Measurements from ENCODE around the gene PPP6R1. TPM values are rescaled to one million over a fixed set of nuclear protein-coding genes. Genes with fewer than 3 reads are reported as not detected.
"Not testable (repeated sequence)": the region's sequence is repeated elsewhere in the genome, so short reads cannot be mapped to it uniquely, and the experiment has no call there.

The PPP6R1 gene
- total RNA-seq, 1 donor from 2014 or later = 39.8 TPM

DNA sequence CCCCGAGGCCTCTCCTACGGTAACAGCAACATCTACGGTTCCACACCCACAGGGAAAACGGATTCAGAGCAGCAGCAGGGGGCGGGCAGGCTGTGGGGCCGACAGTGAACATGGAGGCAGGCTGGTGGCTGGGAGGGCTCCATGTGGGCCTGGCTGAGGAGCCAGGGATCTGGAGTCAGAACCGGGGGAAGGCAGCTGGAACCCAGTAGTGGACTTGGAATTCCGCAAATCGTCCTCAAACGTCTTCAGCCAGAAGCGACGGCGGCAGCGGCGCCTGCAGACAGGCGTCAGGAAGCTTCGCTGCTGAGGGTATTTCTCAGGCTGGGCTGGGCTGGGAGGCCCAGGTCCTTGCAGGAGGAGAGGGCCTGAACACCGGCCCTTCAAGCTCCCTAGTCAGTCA, 32.0 kb downstream of the PPP6R1 start:
- no peaks in the 10 kb centered on the region for H3K9me3 ChIP-seq (replicated peaks)
- DNase-seq = no peak
- H3K36me3 ChIP-seq = peaks cover 34% of the 10 kb centered on the region
- no peak for TF ChIP-seq CTCF (IDR thresholded peaks at IDR 0.05; ENCODE audit: borderline replicate concordance)
- no peak overlapping the region for H3K4me3 ChIP-seq
- intact Hi-C loops (cut with micrococcal nuclease) = no loop called here
- H3K4me1 ChIP-seq = peaks cover 24% of the 10 kb centered on the region
- no peaks in the 10 kb centered on the region for H3K27me3 ChIP-seq (ENCODE audit: low read depth)
- no peak overlapping the region for H3K27ac ChIP-seq (replicated peaks)

DNA sequence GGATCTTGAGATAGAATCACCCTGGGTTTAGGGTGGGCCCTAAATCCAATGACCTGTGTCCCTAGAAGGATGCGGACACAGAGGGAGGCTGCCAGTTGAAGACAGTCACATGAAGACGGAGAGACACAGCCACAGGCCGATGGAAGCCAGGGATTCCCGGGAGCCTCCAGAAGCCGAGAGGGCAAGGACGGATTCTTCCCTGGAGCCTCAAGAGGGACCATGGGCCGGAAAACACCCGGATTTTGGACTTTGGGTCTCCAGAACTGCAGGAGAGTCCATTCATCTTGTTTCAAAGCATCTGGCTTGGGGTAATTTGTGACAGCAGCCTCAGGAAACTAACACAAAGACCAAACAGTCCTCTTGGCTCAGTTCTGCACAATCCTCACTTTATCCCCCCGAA, 32.5 kb downstream of the PPP6R1 start:
- H3K4me3 ChIP-seq = no peak overlapping the region
- no peaks in the 10 kb centered on the region for H3K27me3 ChIP-seq (ENCODE audit: low read depth)
- peaks cover 29% of the 10 kb centered on the region for H3K36me3 ChIP-seq
- no peak for TF ChIP-seq CTCF (IDR thresholded peaks at IDR 0.05; ENCODE audit: borderline replicate concordance)
- H3K27ac ChIP-seq (replicated peaks) = no peak overlapping the region
- intact Hi-C loops (cut with micrococcal nuclease) = no loop called here
- H3K4me1 ChIP-seq = peaks cover 24% of the 10 kb centered on the region
- no peaks in the 10 kb centered on the region for H3K9me3 ChIP-seq (replicated peaks)
- DNase-seq = no peak

DNA sequence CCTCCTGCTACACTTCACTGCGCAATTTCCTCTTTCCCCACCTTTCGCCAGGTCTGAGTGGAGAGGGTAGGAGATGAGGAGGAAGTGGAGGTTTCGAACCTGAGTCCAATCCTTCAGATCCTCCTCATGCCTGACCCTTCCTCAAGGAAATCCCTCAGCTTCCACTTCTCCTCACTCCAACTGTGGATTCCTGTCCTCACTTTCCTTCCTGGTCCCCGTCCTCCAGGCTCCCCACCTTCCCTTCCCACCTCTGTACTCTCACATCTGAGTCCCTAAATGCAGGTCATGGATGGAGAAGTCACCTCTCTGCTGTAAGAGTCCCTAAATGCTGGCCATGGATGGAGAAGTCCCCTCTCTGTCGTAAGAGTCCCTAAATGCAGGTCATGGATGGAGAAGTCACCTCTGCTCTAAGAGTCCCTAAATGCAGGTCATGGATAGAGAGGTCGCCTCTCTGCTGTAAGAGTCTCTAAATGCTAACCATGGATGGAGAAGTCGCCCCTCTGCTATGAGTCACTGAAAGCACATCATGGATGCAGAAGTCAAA, 33.3 kb downstream of the PPP6R1 start:
- no peak overlapping the region for H3K27ac ChIP-seq (replicated peaks)
- DNase-seq = no peak
- peaks cover 21% of the 10 kb centered on the region for H3K36me3 ChIP-seq
- TF ChIP-seq CTCF (IDR thresholded peaks at IDR 0.05; ENCODE audit: borderline replicate concordance) = no peak
- H3K27me3 ChIP-seq (ENCODE audit: low read depth) = no peaks in the 10 kb centered on the region
- peaks cover 24% of the 10 kb centered on the region for H3K4me1 ChIP-seq
- peaks cover 2% of the 10 kb centered on the region for H3K9me3 ChIP-seq (replicated peaks)
- intact Hi-C loops (cut with micrococcal nuclease) = no loop called here
- no peak overlapping the region for H3K4me3 ChIP-seq

- H3K4me3 ChIP-seq; H3K27me3 ChIP-seq (ENCODE audit: low read depth); intact Hi-C loops (cut with micrococcal nuclease); DNase-seq; H3K27ac ChIP-seq (replicated peaks); H3K9me3 ChIP-seq (replicated peaks): not testable (repeated sequence)
- Histone ChIP-seq H3K36me3 (peaks cover 15% of the 10 kb centered on the region), H3K4me1 (peaks cover 24% of the 10 kb centered on the region)
Observed at GRCh38 chr19:55224679-55225414, 34.0 kb downstream of the PPP6R1 start.

- intact Hi-C loops (cut with micrococcal nuclease) = no loop called here
- Histone ChIP-seq H3K9me3 (replicated peaks) (peaks cover 5% of the 10 kb centered on the region), H3K4me3 (no peak overlapping the region), H3K4me1 (peaks cover 21% of the 10 kb centered on the region), H3K36me3 (peaks cover 9% of the 10 kb centered on the region), H3K27ac (replicated peaks) (no peak overlapping the region), H3K27me3 (ENCODE audit: low read depth) (no peaks in the 10 kb centered on the region)
- TF ChIP-seq CTCF (IDR thresholded peaks at IDR 0.05; ENCODE audit: borderline replicate concordance) = no peak
- no peak for DNase-seq
Observed at GRCh38 chr19:55224038-55224665, 34.7 kb downstream of the PPP6R1 start.

Measured in left ventricle myocardium inferior (tissue), 1 donor.